Stimulated activated CD8-positive, alpha-beta memory T cell treated with anti-CD3 and anti-CD28 coated beads, Interleukin-7, amount 100 ng/mL, for 1 hour (primary cell): ENCODE data around the gene SDHA.
"Not testable (repeated sequence)": the region's sequence is repeated elsewhere in the genome, so short reads cannot be mapped to it uniquely, and the experiment has no call there.

Experiments used
- DNase-seq, 2 donors: peaks; one replicate each; pipeline ENCODE4 v3.0.0-alpha.2; 2020; ENCODE audit warnings: low read depth in 2 of 2

The SDHA gene

GRCh38 chr5:198516-199196 lies 19.5 kb upstream of the SDHA start:
- DNase-seq, result no peak

GRCh38 chr5:199197-199949 lies 18.7 kb upstream of the SDHA start:
- no peak for DNase-seq

GRCh38 chr5:199950-200645 lies 18.0 kb upstream of the SDHA start:
- DNase-seq, result no peak

GRCh38 chr5:200985-201384 lies 17.1 kb upstream of the SDHA start:
- DNase-seq, result no peak

- DNase-seq, result no peak
Measured at GRCh38 chr5:201672-202071, 16.4 kb upstream of the SDHA start.

- DNase-seq, result no peak
Measured at GRCh38 chr5:203246-203930, 14.7 kb upstream of the SDHA start.

- no peak for DNase-seq
Measured at GRCh38 chr5:204001-204400, 14.1 kb upstream of the SDHA start.

- no peak for DNase-seq
Measured at GRCh38 chr5:204462-204861, 13.7 kb upstream of the SDHA start.

- DNase-seq, result no peak
Measured at GRCh38 chr5:204966-205670, 13.0 kb upstream of the SDHA start.

- no peak for DNase-seq
Measured at GRCh38 chr5:206406-206805, 11.7 kb upstream of the SDHA start.

GRCh38 chr5:206927-207536 lies 11.1 kb upstream of the SDHA start:
- DNase-seq, result no peak

- DNase-seq, result no peak
Measured at GRCh38 chr5:207599-207998, 10.5 kb upstream of the SDHA start.

- DNase-seq, result no peak
Measured at GRCh38 chr5:208449-209114, 9.5 kb upstream of the SDHA start.

GRCh38 chr5:213803-214395 lies 4.2 kb upstream of the SDHA start:
- DNase-seq, result no peak

- DNase-seq, result not testable (repeated sequence)
Measured at GRCh38 chr5:215256-215655, 2.9 kb upstream of the SDHA start.

GRCh38 chr5:216076-216475 lies 2.0 kb upstream of the SDHA start:
- not testable (repeated sequence) for DNase-seq

GRCh38 chr5:218457-219291 lies 554 bp downstream of the SDHA start:
- DNase-seq, result no peak

- DNase-seq, result no peak
Measured at GRCh38 chr5:219460-219863, 1.3 kb downstream of the SDHA start.

GRCh38 chr5:219991-220390 lies 1.9 kb downstream of the SDHA start:
- DNase-seq, result no peak
